Astrocyte (in vitro differentiated cells and primary cell): Measurements from ENCODE around the gene RAPGEF3. TPM values are rescaled to one million over a fixed set of nuclear protein-coding genes. Genes with fewer than 3 reads are reported as not detected.

Source experiments
- DNase-seq: peaks from one replicate; pipeline ENCODE4 v3.0.0-alpha.2; 2010; ENCODE audit warnings: low read depth
- FAIRE-seq: peaks from 2 replicates; lab custom pipeline; 2011; peaks lifted over from hg19 to GRCh38; lab: Jason Lieb, UNC
- H2AFZ ChIP-seq: 2 replicates; pipeline ENCODE4 v1.6.0; 2012; ENCODE audit warnings: low read depth, low read length, inconsistent platforms
- H3K27ac ChIP-seq: 2 replicates; pipeline ENCODE4 v1.5.1; 2011; ENCODE audit warnings: low read depth, low read length, inconsistent platforms
- H3K27me3 ChIP-seq: 2 replicates; pipeline ENCODE4 v1.6.0; 2011; ENCODE audit warnings: low read length, inconsistent platforms; ENCODE audit not compliant: insufficient read depth
- H3K36me3 ChIP-seq: 2 replicates; pipeline ENCODE4 v1.5.1; 2011; ENCODE audit warnings: low read length, inconsistent platforms; ENCODE audit not compliant: insufficient read depth
- H3K4me1 ChIP-seq: 2 replicates; pipeline ENCODE4 v1.5.1; 2011; ENCODE audit warnings: low read length, inconsistent platforms; ENCODE audit not compliant: insufficient read depth
- H3K4me2 ChIP-seq: 2 replicates; pipeline ENCODE4 v1.6.0; 2012; ENCODE audit warnings: low read length, inconsistent platforms
- H3K4me3 ChIP-seq: 2 replicates; pipeline ENCODE4 v1.5.1; 2011; ENCODE audit warnings: low read depth, mild to moderate bottlenecking, low read length, inconsistent platforms; ENCODE audit not compliant: insufficient read depth
- H3K79me2 ChIP-seq: 2 replicates; pipeline ENCODE4 v1.6.0; 2012; ENCODE audit warnings: mild to moderate bottlenecking, low read length, inconsistent platforms; ENCODE audit not compliant: insufficient read depth
- H3K9ac ChIP-seq: 2 replicates; pipeline ENCODE4 v1.6.0; 2012; ENCODE audit warnings: mild to moderate bottlenecking, low read length, inconsistent platforms
- H3K9me3 ChIP-seq: 2 replicates; pipeline ENCODE4 v1.5.1; 2012; ENCODE audit warnings: low read depth, mild to moderate bottlenecking, low read length, inconsistent platforms; ENCODE audit not compliant: insufficient read depth
- H4K20me1 ChIP-seq: 2 replicates; pipeline ENCODE4 v1.6.0; 2012; ENCODE audit warnings: low read length, inconsistent platforms; ENCODE audit not compliant: insufficient read depth
- H3K27ac Mint-ChIP-seq: one replicate; pipeline ENCODE4 v1.8.0; 2021; ENCODE audit warnings: mild to moderate bottlenecking, mixed read lengths; ENCODE audit not compliant: unreplicated experiment
- H3K27me3 Mint-ChIP-seq: one replicate; pipeline ENCODE4 v1.8.0; 2021; ENCODE audit warnings: low read depth, mixed read lengths; ENCODE audit not compliant: unreplicated experiment
- H3K36me3 Mint-ChIP-seq: one replicate; pipeline ENCODE4 v1.8.0; 2021; ENCODE audit warnings: low read depth, mixed read lengths; ENCODE audit not compliant: unreplicated experiment
- H3K4me1 Mint-ChIP-seq: one replicate; pipeline ENCODE4 v1.8.0; 2021; ENCODE audit warnings: low read depth, mixed read lengths; ENCODE audit not compliant: unreplicated experiment
- H3K4me3 Mint-ChIP-seq: one replicate; pipeline ENCODE4 v1.8.0; 2021; ENCODE audit warnings: mild to moderate bottlenecking, moderate library complexity, mixed read lengths; ENCODE audit not compliant: unreplicated experiment
- H3K9me3 Mint-ChIP-seq: one replicate; pipeline ENCODE4 v1.8.0; 2021; ENCODE audit warnings: mild to moderate bottlenecking, mixed read lengths; ENCODE audit not compliant: unreplicated experiment
- CTCF ChIP-seq: IDR thresholded peaks from 2 replicates; pipeline ENCODE4 v1.5.1; 2011; ENCODE audit warnings: low read depth, mild to moderate bottlenecking, inconsistent platforms, low read length, moderate library complexity; ENCODE audit not compliant: insufficient read depth
- EZH2 ChIP-seq: IDR thresholded peaks from 2 replicates; pipeline ENCODE4 v1.6.1; 2012; ENCODE audit warnings: mild to moderate bottlenecking, low read length, inconsistent platforms; ENCODE audit not compliant: insufficient read depth
- total RNA-seq: library from RNA; stranded (reverse); gene quantifications from 2 replicates; pipeline ENCODE4 v1.2.1, GENCODE V29; 2021

The RAPGEF3 gene
- total RNA-seq, 1 donor from 2014 or later, result 5.9 TPM

GRCh38 chr12:47741340-47741703 is 17.4 kb downstream of the RAPGEF3 start:
- no peaks in the 10 kb centered on the region for H4K20me1 ChIP-seq
- DNase-seq (no peak), FAIRE-seq (no peak)
- H3K36me3 ChIP-seq, result no peaks in the 10 kb centered on the region
- H3K4me3 ChIP-seq, result no peak overlapping the region
- H3K27me3 Mint-ChIP-seq, result peaks cover 47% of the 10 kb centered on the region
- no peak overlapping the region for H3K4me2 ChIP-seq
- H3K27ac ChIP-seq, result no peak overlapping the region
- TF ChIP-seq CTCF (no peak), EZH2 (no peak)
- H3K9me3 Mint-ChIP-seq, result peaks cover 3% of the 10 kb centered on the region
- peaks cover 18% of the 10 kb centered on the region for H3K27me3 ChIP-seq
- peak overlapping the region; percentile 10 for H2AFZ ChIP-seq
- H3K36me3 Mint-ChIP-seq, result peaks cover 12% of the 10 kb centered on the region
- peaks cover 6% of the 10 kb centered on the region for H3K4me1 Mint-ChIP-seq
- H3K9me3 ChIP-seq, result no peaks in the 10 kb centered on the region
- peak overlapping the region; percentile 73 for H3K27ac Mint-ChIP-seq
- H3K4me3 Mint-ChIP-seq, result no peak overlapping the region
- H3K79me2 ChIP-seq, result no peaks in the 10 kb centered on the region
- H3K4me1 ChIP-seq, result peaks cover 9% of the 10 kb centered on the region
- H3K9ac ChIP-seq, result no peak overlapping the region

- H3K79me2 ChIP-seq, result no peaks in the 10 kb centered on the region
- no peak for FAIRE-seq
- TF ChIP-seq CTCF, result no peak
- TF ChIP-seq EZH2, result no peak
- H3K27ac ChIP-seq, result no peak overlapping the region
- no peak overlapping the region for H3K9ac ChIP-seq
- H3K9me3 Mint-ChIP-seq, result peaks cover 3% of the 10 kb centered on the region
- no peak overlapping the region for H3K4me3 Mint-ChIP-seq
- no peak for DNase-seq
- H3K27me3 Mint-ChIP-seq, result peaks cover 42% of the 10 kb centered on the region
- H3K36me3 ChIP-seq, result no peaks in the 10 kb centered on the region
- H3K4me1 ChIP-seq, result peaks cover 12% of the 10 kb centered on the region
- peaks cover 18% of the 10 kb centered on the region for H3K27me3 ChIP-seq
- H2AFZ ChIP-seq, result peak overlapping the region; percentile 10
- no peaks in the 10 kb centered on the region for H3K9me3 ChIP-seq
- no peak overlapping the region for H3K4me3 ChIP-seq
- H3K27ac Mint-ChIP-seq, result no peak overlapping the region
- peaks cover 6% of the 10 kb centered on the region for H3K4me1 Mint-ChIP-seq
- H3K4me2 ChIP-seq, result no peak overlapping the region
- H3K36me3 Mint-ChIP-seq, result peaks cover 11% of the 10 kb centered on the region
- H4K20me1 ChIP-seq, result no peaks in the 10 kb centered on the region
These were observed 17.9 kb downstream of the RAPGEF3 start for GRCh38 chr12:47740606-47741339.

DNA sequence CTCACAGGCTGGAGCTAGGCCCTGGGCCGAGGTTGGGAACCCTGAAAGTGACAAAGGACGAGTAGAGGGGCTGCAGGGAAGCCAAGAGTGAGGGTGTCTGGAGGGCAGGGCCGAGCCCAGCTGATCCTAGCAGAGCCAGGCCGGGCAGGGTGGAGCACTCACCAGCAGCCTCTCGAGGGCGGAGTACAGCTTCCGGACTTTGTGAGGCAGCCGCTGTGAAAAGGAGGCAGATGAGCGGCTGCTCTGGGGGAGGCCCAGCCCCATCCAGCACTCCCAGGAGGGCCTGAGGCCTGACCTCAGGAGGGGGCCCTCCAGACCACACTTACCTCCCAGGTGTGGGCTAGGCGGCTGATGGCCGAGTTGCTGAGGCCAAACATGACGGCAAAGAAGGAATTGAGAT is 18.7 kb downstream of the RAPGEF3 start:
- Histone ChIP-seq H3K9me3 (no peaks in the 10 kb centered on the region), H3K79me2 (no peaks in the 10 kb centered on the region), H3K27ac (no peak overlapping the region), H3K36me3 (no peaks in the 10 kb centered on the region), H3K4me1 (peaks cover 16% of the 10 kb centered on the region), H4K20me1 (no peaks in the 10 kb centered on the region), H3K9ac (no peak overlapping the region), H3K4me2 (no peak overlapping the region), H3K4me3 (no peak overlapping the region), H3K27me3 (peaks cover 14% of the 10 kb centered on the region), H2AFZ (no peak overlapping the region)
- no peak for FAIRE-seq
- peaks cover 35% of the 10 kb centered on the region for H3K27me3 Mint-ChIP-seq
- DNase-seq, result no peak
- no peak overlapping the region for H3K4me3 Mint-ChIP-seq
- peaks cover 3% of the 10 kb centered on the region for H3K9me3 Mint-ChIP-seq
- peaks cover 11% of the 10 kb centered on the region for H3K36me3 Mint-ChIP-seq
- H3K27ac Mint-ChIP-seq, result no peak overlapping the region
- H3K4me1 Mint-ChIP-seq, result peaks cover 9% of the 10 kb centered on the region
- TF ChIP-seq EZH2 (no peak), CTCF (no peak)
